ENCODE data around the gene FBXW8.

The FBXW8 gene

GRCh38 chr12:116887244-116887643 is 23.5 kb upstream of the FBXW8 start:
- no peak overlapping the region for H3K4me3 ChIP-seq (ENCODE audit: low read depth, low read length)
- DNase-seq (ENCODE audit: low read depth), result no peak
- TF ChIP-seq, protein P1, sequence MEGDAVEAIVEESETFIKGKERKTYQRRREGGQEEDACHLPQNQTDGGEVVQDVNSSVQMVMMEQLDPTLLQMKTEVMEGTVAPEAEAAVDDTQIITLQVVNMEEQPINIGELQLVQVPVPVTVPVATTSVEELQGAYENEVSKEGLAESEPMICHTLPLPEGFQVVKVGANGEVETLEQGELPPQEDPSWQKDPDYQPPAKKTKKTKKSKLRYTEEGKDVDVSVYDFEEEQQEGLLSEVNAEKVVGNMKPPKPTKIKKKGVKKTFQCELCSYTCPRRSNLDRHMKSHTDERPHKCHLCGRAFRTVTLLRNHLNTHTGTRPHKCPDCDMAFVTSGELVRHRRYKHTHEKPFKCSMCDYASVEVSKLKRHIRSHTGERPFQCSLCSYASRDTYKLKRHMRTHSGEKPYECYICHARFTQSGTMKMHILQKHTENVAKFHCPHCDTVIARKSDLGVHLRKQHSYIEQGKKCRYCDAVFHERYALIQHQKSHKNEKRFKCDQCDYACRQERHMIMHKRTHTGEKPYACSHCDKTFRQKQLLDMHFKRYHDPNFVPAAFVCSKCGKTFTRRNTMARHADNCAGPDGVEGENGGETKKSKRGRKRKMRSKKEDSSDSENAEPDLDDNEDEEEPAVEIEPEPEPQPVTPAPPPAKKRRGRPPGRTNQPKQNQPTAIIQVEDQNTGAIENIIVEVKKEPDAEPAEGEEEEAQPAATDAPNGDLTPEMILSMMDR (IDR thresholded peaks at IDR 0.05; ENCODE audit: insufficient read depth, low read depth, low read length, missing control alignments), result no peak

GRCh38 chr12:116887897-116888296 is 22.9 kb upstream of the FBXW8 start:
- no peak for DNase-seq (ENCODE audit: low read depth)
- no peak overlapping the region for H3K4me3 ChIP-seq (ENCODE audit: low read depth, low read length)
- TF ChIP-seq, protein P1 (IDR thresholded peaks at IDR 0.05; ENCODE audit: insufficient read depth, low read depth, low read length, missing control alignments), result no peak

DNA sequence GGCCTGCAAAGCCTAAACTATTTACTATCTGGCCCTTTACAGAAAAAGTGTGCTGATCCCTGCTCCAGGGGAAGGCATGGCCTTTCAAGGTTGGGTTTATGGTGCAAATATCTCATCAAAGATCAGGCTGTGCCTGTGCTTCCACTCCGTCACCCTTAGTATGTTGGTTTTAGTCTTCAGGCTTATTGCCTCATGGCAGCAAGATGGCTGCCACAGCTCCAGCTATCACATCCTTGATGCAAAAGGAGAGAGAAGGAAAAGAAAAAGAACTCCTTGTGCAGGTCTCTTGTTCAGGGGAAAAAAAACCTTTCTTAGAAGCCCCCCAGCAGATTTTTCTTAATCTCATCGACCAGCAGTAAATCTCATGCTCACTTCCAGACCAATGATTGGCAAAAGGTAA is 20.4 kb upstream of the FBXW8 start:
- no peak overlapping the region for H3K4me3 ChIP-seq (ENCODE audit: low read depth, low read length)
- no peak for DNase-seq (ENCODE audit: low read depth)
- TF ChIP-seq, protein P1 (IDR thresholded peaks at IDR 0.05; ENCODE audit: insufficient read depth, low read depth, low read length, missing control alignments), result no peak

- no peak for DNase-seq (ENCODE audit: low read depth)
- TF ChIP-seq, protein P1 (IDR thresholded peaks at IDR 0.05; ENCODE audit: insufficient read depth, low read depth, low read length, missing control alignments), result no peak
- no peak overlapping the region for H3K4me3 ChIP-seq (ENCODE audit: low read depth, low read length)
These were observed 19.7 kb upstream of the FBXW8 start for GRCh38 chr12:116891019-116891418.

GRCh38 chr12:116892349-116893140 is 18.2 kb upstream of the FBXW8 start:
- DNase-seq (ENCODE audit: low read depth), result no peak
- TF ChIP-seq, protein P1 (IDR thresholded peaks at IDR 0.05; ENCODE audit: insufficient read depth, low read depth, low read length, missing control alignments), result no peak
- no peak overlapping the region for H3K4me3 ChIP-seq (ENCODE audit: low read depth, low read length)

DNA sequence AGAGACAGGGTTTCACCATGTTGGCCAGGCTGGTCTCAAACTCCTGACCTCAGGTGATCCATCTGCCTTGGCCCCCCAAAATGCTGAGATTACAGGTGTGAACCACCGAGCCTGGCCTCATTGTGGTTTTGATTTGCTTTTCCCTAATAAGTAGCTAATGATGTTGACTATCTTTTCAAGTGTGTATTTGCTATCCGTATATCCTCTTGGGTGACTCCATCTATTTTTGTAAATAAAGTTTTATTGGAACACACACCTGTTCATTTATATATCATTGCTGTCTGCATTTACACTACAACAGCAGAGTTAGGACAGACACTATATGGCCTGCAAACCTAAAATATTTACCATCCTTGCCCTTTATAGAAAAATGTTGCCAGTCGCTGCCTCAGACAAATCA is 15.8 kb upstream of the FBXW8 start:
- no peak for DNase-seq (ENCODE audit: low read depth)
- H3K4me3 ChIP-seq (ENCODE audit: low read depth, low read length), result no peak overlapping the region
- TF ChIP-seq, protein P1 (IDR thresholded peaks at IDR 0.05; ENCODE audit: insufficient read depth, low read depth, low read length, missing control alignments), result no peak

Measured in GM12865 (cell line).